ENCODE results near the gene VPS72.

- no peak for TF ChIP-seq POLR2AphosphoS5 (IDR thresholded peaks at IDR 0.05; ENCODE audit: low read depth, low read length)
- TF ChIP-seq SIN3A (IDR thresholded peaks at IDR 0.05; ENCODE audit: borderline replicate concordance, insufficient read depth, low read length) = no peak
- TF ChIP-seq REST (IDR thresholded peaks at IDR 0.05; ENCODE audit: insufficient read depth in 1 of 2, low read depth in 2 of 2, low read length in 2 of 2) = no peak
- TF ChIP-seq TAF1 (IDR thresholded peaks at IDR 0.05; ENCODE audit: borderline replicate concordance, insufficient read depth, low read length) = no peak
Measured at GRCh38 chr1:151184211-151184610, 5.8 kb downstream of the VPS72 start.

Data from PFSK-1 (cell line).